Neural crest cell (in vitro differentiated cells): Measurements from ENCODE around the gene PCP2. TPM values are rescaled to one million over a fixed set of nuclear protein-coding genes. Genes with fewer than 3 reads are reported as not detected.
A peak's percentile ranks its signal among the peaks of the same experiment; 100 is the strongest.

Experiments
- DNase-seq: peaks from one replicate; pipeline ENCODE4 v3.0.0; 2021; ENCODE audit warnings: low read depth, mixed read lengths, low spot score
- H3K27ac Mint-ChIP-seq: one replicate; pipeline ENCODE4 v1.8.0; 2021; ENCODE audit warnings: mild to moderate bottlenecking, mixed read lengths; ENCODE audit not compliant: unreplicated experiment
- H3K27me3 Mint-ChIP-seq: 2 replicates; pipeline ENCODE4 v1.8.0; 2021; ENCODE audit warnings: low read depth, mild to moderate bottlenecking, mixed read lengths
- H3K36me3 Mint-ChIP-seq: 2 replicates; pipeline ENCODE4 v1.8.0; 2021; ENCODE audit warnings: low read depth, mild to moderate bottlenecking, mixed read lengths
- H3K4me1 Mint-ChIP-seq: 2 replicates; pipeline ENCODE4 v1.8.0; 2021; ENCODE audit warnings: mixed read lengths
- H3K4me3 Mint-ChIP-seq: one replicate; pipeline ENCODE4 v1.8.0; 2021; ENCODE audit warnings: mild to moderate bottlenecking, mixed read lengths
- H3K9me3 Mint-ChIP-seq: 2 replicates; pipeline ENCODE4 v1.8.0; 2021; ENCODE audit warnings: mixed read lengths
- total RNA-seq: library from RNA; stranded (reverse); gene quantifications from 2 replicates; pipeline ENCODE4 v1.2.1, GENCODE V29; 2021
- TF ChIP-seq, protein P1 (sequence below): fragments of 200-600 bp; sonication (generic); conservative IDR thresholded peaks from 2 replicates; pipeline ENCODE4 v1.5.0; 2021; ENCODE audit warnings: antibody characterized with exemption, mild to moderate bottlenecking

PCP2 gene
- total RNA-seq, 1 donor from 2014 or later: not detected

DNA sequence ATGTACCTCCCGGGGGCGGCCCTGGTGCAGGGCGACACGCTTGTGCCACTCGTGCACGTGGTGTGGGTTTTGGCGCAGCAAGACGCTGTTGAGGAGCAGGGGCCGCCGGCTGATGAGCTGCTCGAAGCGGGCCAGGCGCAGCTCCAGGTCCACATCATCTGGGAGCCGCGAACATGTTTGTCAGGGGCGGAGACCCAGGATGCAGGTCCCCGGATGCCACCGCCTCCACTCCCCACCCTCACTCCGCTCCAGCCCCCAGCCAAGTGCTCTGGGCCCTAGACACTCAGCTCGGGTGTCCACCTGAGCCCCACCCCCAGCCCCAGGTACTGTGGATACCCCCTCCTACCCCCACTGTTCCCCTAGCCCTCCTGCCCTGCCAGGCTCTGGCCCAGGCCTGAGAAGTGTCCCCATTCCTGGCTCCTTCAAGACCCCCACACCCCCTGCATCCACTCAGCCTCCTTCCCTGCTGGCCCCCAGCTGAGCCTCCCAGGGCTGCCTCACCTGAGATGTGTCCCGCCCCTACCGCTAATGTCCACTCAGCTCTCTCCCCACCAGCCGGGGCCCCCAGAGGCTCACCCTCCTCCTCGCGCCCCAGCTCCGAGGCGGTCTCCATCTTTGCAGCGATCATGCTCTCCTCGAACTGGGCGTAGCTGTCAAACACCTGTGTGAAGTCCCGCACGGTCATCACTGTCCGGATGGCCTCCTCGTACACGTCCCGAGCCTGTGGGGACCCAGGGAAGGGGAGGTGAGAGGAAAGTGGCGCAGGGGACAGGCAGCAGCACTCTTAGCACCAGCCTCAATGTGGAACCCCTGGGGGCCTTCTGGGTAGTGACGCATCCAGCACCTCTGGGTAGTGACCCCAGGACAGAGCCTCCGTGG, 9.6 kb downstream of the PCP2 start:
- no peaks in the 10 kb centered on the region for H3K27me3 Mint-ChIP-seq
- H3K9me3 Mint-ChIP-seq: no peaks in the 10 kb centered on the region
- TF ChIP-seq, protein P1, sequence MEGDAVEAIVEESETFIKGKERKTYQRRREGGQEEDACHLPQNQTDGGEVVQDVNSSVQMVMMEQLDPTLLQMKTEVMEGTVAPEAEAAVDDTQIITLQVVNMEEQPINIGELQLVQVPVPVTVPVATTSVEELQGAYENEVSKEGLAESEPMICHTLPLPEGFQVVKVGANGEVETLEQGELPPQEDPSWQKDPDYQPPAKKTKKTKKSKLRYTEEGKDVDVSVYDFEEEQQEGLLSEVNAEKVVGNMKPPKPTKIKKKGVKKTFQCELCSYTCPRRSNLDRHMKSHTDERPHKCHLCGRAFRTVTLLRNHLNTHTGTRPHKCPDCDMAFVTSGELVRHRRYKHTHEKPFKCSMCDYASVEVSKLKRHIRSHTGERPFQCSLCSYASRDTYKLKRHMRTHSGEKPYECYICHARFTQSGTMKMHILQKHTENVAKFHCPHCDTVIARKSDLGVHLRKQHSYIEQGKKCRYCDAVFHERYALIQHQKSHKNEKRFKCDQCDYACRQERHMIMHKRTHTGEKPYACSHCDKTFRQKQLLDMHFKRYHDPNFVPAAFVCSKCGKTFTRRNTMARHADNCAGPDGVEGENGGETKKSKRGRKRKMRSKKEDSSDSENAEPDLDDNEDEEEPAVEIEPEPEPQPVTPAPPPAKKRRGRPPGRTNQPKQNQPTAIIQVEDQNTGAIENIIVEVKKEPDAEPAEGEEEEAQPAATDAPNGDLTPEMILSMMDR: no peak
- H3K4me3 Mint-ChIP-seq: no peak overlapping the region
- H3K27ac Mint-ChIP-seq: no peak overlapping the region
- H3K4me1 Mint-ChIP-seq: peaks cover 8% of the 10 kb centered on the region
- DNase-seq: no peak
- peaks cover 12% of the 10 kb centered on the region for H3K36me3 Mint-ChIP-seq

DNA sequence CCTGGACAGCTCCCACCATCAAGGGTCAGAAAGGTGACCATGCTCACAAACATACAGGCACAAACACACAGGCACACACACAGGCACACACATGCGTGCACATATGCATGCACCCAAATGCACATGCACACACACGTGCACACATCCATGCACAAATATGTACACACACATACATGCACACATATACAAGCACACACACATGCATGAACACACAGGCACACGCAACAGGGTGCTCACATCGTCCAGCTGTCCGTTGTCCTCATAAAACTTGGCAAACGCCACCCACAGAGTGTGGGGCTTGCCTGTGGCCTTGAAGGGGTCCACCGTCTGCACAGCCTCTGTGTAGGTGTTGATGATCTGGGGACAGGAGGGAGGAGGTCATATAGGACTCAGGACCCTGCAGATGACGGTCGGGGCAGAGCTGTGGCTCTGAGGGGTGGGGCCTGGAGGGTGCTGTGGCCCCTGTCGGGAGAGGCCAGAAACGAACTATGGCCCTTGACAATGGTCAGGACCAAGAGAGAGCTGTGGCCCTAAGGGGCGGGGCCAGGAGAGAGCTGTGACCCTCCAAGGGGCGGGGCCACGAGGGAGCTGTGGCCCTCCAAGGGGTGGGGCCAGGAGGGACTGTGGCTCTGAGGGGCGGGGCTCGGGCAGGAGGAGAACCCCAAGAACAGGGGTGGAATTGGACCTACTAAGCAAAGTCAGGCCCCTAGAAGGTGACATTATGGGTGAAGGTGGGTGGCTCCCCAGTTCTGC, 10.4 kb downstream of the PCP2 start:
- no peaks in the 10 kb centered on the region for H3K4me1 Mint-ChIP-seq
- TF ChIP-seq, protein P1: no peak
- DNase-seq: no peak
- peaks cover 18% of the 10 kb centered on the region for H3K36me3 Mint-ChIP-seq
- H3K4me3 Mint-ChIP-seq: peak overlapping the region; percentile 64
- H3K27ac Mint-ChIP-seq: no peak overlapping the region
- no peaks in the 10 kb centered on the region for H3K27me3 Mint-ChIP-seq
- H3K9me3 Mint-ChIP-seq: no peaks in the 10 kb centered on the region

DNA sequence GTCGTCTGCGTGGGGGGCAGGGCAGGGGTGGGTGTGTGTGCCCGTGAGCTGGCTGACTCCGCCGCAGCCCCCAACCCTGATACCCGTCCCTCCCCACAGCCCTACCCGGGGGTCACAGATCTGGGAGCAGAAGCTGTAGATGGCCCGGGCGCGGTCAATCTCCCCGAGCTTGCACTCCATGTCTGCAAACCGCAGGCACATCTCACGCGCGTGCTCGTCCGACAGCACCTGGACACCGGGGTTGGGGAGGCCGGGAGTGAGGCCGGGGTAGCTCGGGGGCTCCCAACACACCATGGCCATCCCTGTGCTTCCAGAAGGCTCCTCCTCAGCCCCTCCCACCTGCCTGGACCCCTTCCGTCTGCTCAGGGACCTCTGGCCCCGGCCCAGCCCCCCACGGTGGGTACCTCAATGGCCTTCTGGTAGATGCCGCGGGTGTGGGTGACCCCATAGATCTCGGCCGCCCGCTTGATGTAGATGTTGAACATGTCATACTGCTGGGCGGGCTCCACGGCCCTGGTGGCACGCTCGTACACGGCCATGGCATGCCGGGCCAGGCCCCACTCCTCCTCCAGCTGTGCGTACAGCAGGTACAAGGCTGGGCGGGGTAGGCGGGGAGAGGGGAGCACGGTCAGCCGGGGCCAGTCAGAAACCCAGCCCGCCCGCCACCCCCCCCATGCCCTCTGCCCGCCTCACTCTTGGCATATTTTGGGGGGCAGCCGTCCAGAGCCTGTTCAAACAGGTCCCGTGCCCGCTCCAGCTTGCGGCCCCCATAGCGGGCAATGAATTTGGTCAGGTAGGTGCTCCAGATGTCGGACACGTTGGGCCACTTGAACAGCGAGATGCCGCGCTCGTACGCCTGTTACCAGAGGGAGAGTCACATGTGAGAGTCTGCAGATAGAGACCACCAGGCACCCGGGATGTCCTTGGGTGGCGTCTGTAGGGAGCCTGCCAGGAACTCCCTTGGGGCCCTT, 12.8 kb downstream of the PCP2 start:
- H3K27ac Mint-ChIP-seq: no peak overlapping the region
- no peaks in the 10 kb centered on the region for H3K9me3 Mint-ChIP-seq
- no peaks in the 10 kb centered on the region for H3K27me3 Mint-ChIP-seq
- peaks cover 16% of the 10 kb centered on the region for H3K36me3 Mint-ChIP-seq
- H3K4me1 Mint-ChIP-seq: no peaks in the 10 kb centered on the region
- TF ChIP-seq, protein P1: no peak
- H3K4me3 Mint-ChIP-seq: no peak overlapping the region
- no peak for DNase-seq

DNA sequence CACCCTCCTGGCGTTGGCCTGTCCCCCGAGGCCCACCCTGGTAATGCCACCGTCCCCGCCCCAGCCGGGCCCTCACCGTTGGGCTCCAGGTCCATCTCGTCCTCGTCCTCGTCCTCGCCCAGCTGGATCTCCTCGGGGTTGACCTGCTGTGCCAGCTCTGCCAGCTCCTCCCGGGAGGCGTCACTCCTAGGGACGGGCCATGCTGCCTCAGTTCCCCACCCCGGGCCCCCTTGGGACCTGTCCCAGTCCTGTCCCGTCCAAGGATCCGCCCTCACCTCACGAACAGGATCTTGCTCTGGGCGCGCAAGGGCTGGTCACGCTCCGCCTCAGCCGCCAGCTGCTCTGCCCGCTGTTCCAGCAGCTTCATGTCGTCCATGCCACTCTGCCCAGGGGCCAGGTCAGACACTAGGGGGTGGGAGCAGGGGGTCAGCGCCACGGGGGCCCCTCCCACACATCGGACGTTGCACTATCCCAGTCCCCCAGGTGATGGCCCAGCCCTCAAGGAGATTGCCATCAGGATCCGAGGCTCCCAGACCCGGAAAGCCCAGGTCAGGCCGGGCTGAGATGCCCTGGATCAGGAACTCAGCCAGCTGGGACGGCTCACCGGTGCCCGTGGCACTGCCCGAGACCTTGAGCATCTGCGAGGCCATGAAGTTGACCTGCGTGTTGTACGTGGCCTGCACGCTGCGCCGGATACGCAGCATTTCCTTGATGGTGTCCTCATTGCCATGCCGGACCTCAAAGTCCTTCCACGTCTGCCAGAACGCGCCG, 13.7 kb downstream of the PCP2 start:
- Mint-ChIP-seq H3K4me1 (no peaks in the 10 kb centered on the region), H3K27me3 (no peaks in the 10 kb centered on the region), H3K9me3 (no peaks in the 10 kb centered on the region), H3K27ac (no peak overlapping the region), H3K4me3 (no peak overlapping the region), H3K36me3 (peaks cover 16% of the 10 kb centered on the region)
- TF ChIP-seq, protein P1: no peak
- no peak for DNase-seq
